Measurements from ENCODE around the gene PCDHGA2. TPM values are rescaled to one million over a fixed set of nuclear protein-coding genes. Genes with fewer than 3 reads are reported as not detected.
A peak's percentile ranks its signal among the peaks of the same experiment; 100 is the strongest.
"Not testable (repeated sequence)": the region's sequence is repeated elsewhere in the genome, so short reads cannot be mapped to it uniquely, and the experiment has no call there.

Gene PCDHGA2
- total and polyA plus RNA-seq, 5 donors: 2.2 to 9.4 (median 7.0) TPM

- intact Hi-C loops (cut with DNase I): no loop called here
- Histone ChIP-seq H3K27me3 (ENCODE audit: control insufficient read depth, insufficient read depth) (no peaks in the 10 kb centered on the region), H3K27ac (ENCODE audit: low read length) (no peak overlapping the region), H3K9me3 (ENCODE audit: control insufficient read depth, low read length) (peaks cover 24% of the 10 kb centered on the region), H3K4me3 (ENCODE audit: low read length) (no peak overlapping the region), H3K4me1 (ENCODE audit: control insufficient read depth, insufficient read depth, low read length) (no peaks in the 10 kb centered on the region)
- 30% methylated on average over 46 of the region's 46 CpGs for WGBS
- DNase-seq: no peak
- ATAC-seq: no peak
Observed at GRCh38 chr5:141366016-141366896, 27.7 kb downstream of the PCDHGA2 start.

GRCh38 chr5:141369994-141370848 is 31.7 kb downstream of the PCDHGA2 start, which contains the start of gene PCDHGB3:
Gene PCDHGB3, plus strand, starts transcription at chr5:141370242. Its CDS starts 153 bp downstream, at chr5:141370395.
- peaks cover 23% of the 10 kb centered on the region for H3K9me3 ChIP-seq (ENCODE audit: control insufficient read depth, low read length)
- 19% methylated on average over 32 of the region's 32 CpGs for WGBS
- peak in 2 of 3 donors; percentile 68 to 75 for DNase-seq

GRCh38 chr5:141371572-141372475 is 33.3 kb downstream of the PCDHGA2 start:
- WGBS: 31% methylated on average over 69 of the region's 69 CpGs

More at GRCh38 chr5:141369994-141370848, 31.7 kb downstream of the PCDHGA2 start, which contains the start of gene PCDHGB3:
- Histone ChIP-seq H3K27me3 (ENCODE audit: control insufficient read depth, insufficient read depth) (no peaks in the 10 kb centered on the region), H3K27ac (ENCODE audit: low read length) (no peak within 1 kb of the TSS), H3K4me3 (ENCODE audit: low read length) (peak within 1 kb of the TSS; percentile 39), H3K4me1 (ENCODE audit: control insufficient read depth, insufficient read depth, low read length) (no peaks in the 10 kb centered on the region)
- intact Hi-C loops (cut with DNase I): loop anchor here in 1 of 4 donors (10.0 kb wide), 1 partner anchor 55 kb away; the partner anchor contains the start of gene PCDHGA11
- ATAC-seq: peak; percentile 81 to 87

GRCh38 chr5:141373673-141374317 is 35.2 kb downstream of the PCDHGA2 start, which contains the start of gene PCDHGA6:
Gene PCDHGA6, plus strand, starts transcription at chr5:141373891. Its CDS starts 193 bp downstream, at chr5:141374084.
- H3K4me1 ChIP-seq (ENCODE audit: control insufficient read depth, insufficient read depth, low read length): no peaks in the 10 kb centered on the region
- intact Hi-C loops (cut with DNase I): loop anchor here in 1 of 4 donors (10.0 kb wide), 1 partner anchor 51 kb away; the partner anchor contains the start of gene PCDHGA11
- no peaks in the 10 kb centered on the region for H3K27me3 ChIP-seq (ENCODE audit: control insufficient read depth, insufficient read depth)
- ATAC-seq (no peak), DNase-seq (no peak)
- H3K4me3 ChIP-seq (ENCODE audit: low read length): peak within 1 kb of the TSS; percentile 1
- peaks cover 12% of the 10 kb centered on the region for H3K9me3 ChIP-seq (ENCODE audit: control insufficient read depth, low read length)
- H3K27ac ChIP-seq (ENCODE audit: low read length): no peak within 1 kb of the TSS
- 15% methylated on average over 27 of the region's 27 CpGs for WGBS

More at GRCh38 chr5:141371572-141372475, 33.3 kb downstream of the PCDHGA2 start:
- no peak for DNase-seq
- no peaks in the 10 kb centered on the region for H3K4me1 ChIP-seq (ENCODE audit: control insufficient read depth, insufficient read depth, low read length)
- H3K27ac ChIP-seq (ENCODE audit: low read length): no peak overlapping the region
- no peak overlapping the region for H3K4me3 ChIP-seq (ENCODE audit: low read length)
- intact Hi-C loops (cut with DNase I): loop anchor here in 1 of 4 donors (10.0 kb wide), 1 partner anchor 53 kb away; the partner anchor contains the start of gene PCDHGA11
- H3K27me3 ChIP-seq (ENCODE audit: control insufficient read depth, insufficient read depth): no peaks in the 10 kb centered on the region
- H3K9me3 ChIP-seq (ENCODE audit: control insufficient read depth, low read length): peaks cover 12% of the 10 kb centered on the region
- ATAC-seq: no peak

- 51% methylated on average over 14 of the region's 14 CpGs for WGBS
- Histone ChIP-seq H3K9me3 (ENCODE audit: control insufficient read depth, low read length) (peaks cover 12% of the 10 kb centered on the region), H3K4me3 (ENCODE audit: low read length) (no peak overlapping the region), H3K27me3 (ENCODE audit: control insufficient read depth, insufficient read depth) (no peaks in the 10 kb centered on the region), H3K27ac (ENCODE audit: low read length) (no peak overlapping the region), H3K4me1 (ENCODE audit: control insufficient read depth, insufficient read depth, low read length) (no peaks in the 10 kb centered on the region)
- no peak for DNase-seq
- intact Hi-C loops (cut with DNase I): loop anchor here in 1 of 4 donors (10.0 kb wide), 1 partner anchor 50 kb away; the partner anchor contains the start of gene PCDHGA11
- ATAC-seq: peak in 1 of 2 donors; percentile 35
Observed at GRCh38 chr5:141374627-141375026, 36.1 kb downstream of the PCDHGA2 start.

GRCh38 chr5:141375444-141376155 is 37.0 kb downstream of the PCDHGA2 start:
- peaks cover 11% of the 10 kb centered on the region for H3K9me3 ChIP-seq (ENCODE audit: control insufficient read depth, low read length)
- not testable (repeated sequence) for H3K4me1 ChIP-seq (ENCODE audit: control insufficient read depth, insufficient read depth, low read length); H3K27me3 ChIP-seq (ENCODE audit: control insufficient read depth, insufficient read depth); H3K27ac ChIP-seq (ENCODE audit: low read length); DNase-seq; ATAC-seq; H3K4me3 ChIP-seq (ENCODE audit: low read length)
- 47% methylated on average over 43 of the region's 48 CpGs for WGBS
- intact Hi-C loops (cut with DNase I): loop anchor here in 1 of 4 donors (10.0 kb wide), 1 partner anchor 49 kb away; the partner anchor contains the start of gene PCDHGA11

GRCh38 chr5:141382469-141383294 is 44.1 kb downstream of the PCDHGA2 start, which contains the start of gene PCDHGA7:
Gene PCDHGA7, plus strand, starts transcription at chr5:141382742. Its CDS starts 158 bp downstream, at chr5:141382900.
- Histone ChIP-seq H3K4me1 (ENCODE audit: control insufficient read depth, insufficient read depth, low read length) (no peaks in the 10 kb centered on the region), H3K27me3 (ENCODE audit: control insufficient read depth, insufficient read depth) (no peaks in the 10 kb centered on the region), H3K9me3 (ENCODE audit: control insufficient read depth, low read length) (peaks cover 4% of the 10 kb centered on the region), H3K4me3 (ENCODE audit: low read length) (peak within 1 kb of the TSS; percentile 58), H3K27ac (ENCODE audit: low read length) (no peak within 1 kb of the TSS)
- intact Hi-C loops (cut with DNase I): no loop called here
- peak in 1 of 2 donors; percentile 32 for ATAC-seq
- 13% methylated on average over 37 of the region's 37 CpGs for WGBS
- no peak for DNase-seq

GRCh38 chr5:141383345-141383744 is 44.8 kb downstream of the PCDHGA2 start:
- Histone ChIP-seq H3K4me3 (ENCODE audit: low read length) (peak overlapping the region; percentile 58), H3K4me1 (ENCODE audit: control insufficient read depth, insufficient read depth, low read length) (no peaks in the 10 kb centered on the region), H3K27ac (ENCODE audit: low read length) (no peak overlapping the region), H3K9me3 (ENCODE audit: control insufficient read depth, low read length) (peaks cover 4% of the 10 kb centered on the region), H3K27me3 (ENCODE audit: control insufficient read depth, insufficient read depth) (no peaks in the 10 kb centered on the region)
- intact Hi-C loops (cut with DNase I): no loop called here
- WGBS: 33% methylated on average over 21 of the region's 21 CpGs
- ATAC-seq (no peak), DNase-seq (no peak)

Data from right cardiac atrium (tissue), 5 donors.